Measurements from ENCODE around the gene CYRIA.

- TF ChIP-seq CTCF (IDR thresholded peaks at IDR 0.05) = no peak
- TF ChIP-seq EP300 (IDR thresholded peaks at IDR 0.05) = no peak
- TF ChIP-seq POLR2AphosphoS5 (IDR thresholded peaks at IDR 0.05) = no peak
Observed at GRCh38 chr2:16626997-16627605, 38.5 kb downstream of the CYRIA start.

Data from stomach (tissue), 4 donors.